Measurements from ENCODE around the gene PHF21B.

DNA sequence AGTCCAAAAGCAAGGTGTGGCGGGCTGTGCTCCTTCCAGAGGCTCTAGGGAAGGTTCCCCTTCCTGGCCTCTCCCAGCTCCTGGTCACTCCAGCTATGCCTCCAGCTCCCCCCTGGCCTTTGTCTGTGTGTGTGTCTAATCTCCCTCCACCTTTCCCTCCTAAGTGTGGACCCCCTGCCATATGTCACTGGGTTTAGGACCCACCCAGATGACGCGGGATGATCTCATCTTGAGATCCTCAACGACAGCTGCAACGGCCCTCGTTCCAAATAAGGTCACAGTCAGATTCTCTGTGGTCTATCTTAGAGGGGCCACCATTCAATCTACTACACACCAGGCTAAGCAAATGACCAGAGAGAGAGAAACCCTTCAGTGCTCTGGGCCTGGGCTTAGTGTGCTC is 149.5 kb downstream of the PHF21B start:
- TF ChIP-seq, protein P1, sequence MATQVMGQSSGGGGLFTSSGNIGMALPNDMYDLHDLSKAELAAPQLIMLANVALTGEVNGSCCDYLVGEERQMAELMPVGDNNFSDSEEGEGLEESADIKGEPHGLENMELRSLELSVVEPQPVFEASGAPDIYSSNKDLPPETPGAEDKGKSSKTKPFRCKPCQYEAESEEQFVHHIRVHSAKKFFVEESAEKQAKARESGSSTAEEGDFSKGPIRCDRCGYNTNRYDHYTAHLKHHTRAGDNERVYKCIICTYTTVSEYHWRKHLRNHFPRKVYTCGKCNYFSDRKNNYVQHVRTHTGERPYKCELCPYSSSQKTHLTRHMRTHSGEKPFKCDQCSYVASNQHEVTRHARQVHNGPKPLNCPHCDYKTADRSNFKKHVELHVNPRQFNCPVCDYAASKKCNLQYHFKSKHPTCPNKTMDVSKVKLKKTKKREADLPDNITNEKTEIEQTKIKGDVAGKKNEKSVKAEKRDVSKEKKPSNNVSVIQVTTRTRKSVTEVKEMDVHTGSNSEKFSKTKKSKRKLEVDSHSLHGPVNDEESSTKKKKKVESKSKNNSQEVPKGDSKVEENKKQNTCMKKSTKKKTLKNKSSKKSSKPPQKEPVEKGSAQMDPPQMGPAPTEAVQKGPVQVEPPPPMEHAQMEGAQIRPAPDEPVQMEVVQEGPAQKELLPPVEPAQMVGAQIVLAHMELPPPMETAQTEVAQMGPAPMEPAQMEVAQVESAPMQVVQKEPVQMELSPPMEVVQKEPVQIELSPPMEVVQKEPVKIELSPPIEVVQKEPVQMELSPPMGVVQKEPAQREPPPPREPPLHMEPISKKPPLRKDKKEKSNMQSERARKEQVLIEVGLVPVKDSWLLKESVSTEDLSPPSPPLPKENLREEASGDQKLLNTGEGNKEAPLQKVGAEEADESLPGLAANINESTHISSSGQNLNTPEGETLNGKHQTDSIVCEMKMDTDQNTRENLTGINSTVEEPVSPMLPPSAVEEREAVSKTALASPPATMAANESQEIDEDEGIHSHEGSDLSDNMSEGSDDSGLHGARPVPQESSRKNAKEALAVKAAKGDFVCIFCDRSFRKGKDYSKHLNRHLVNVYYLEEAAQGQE (IDR thresholded peaks at IDR 0.05; ENCODE audit: insufficient read depth in 1 of 2, low read depth in 2 of 2, low read length in 1 of 2) = no peak
- TF ChIP-seq, protein P2, sequence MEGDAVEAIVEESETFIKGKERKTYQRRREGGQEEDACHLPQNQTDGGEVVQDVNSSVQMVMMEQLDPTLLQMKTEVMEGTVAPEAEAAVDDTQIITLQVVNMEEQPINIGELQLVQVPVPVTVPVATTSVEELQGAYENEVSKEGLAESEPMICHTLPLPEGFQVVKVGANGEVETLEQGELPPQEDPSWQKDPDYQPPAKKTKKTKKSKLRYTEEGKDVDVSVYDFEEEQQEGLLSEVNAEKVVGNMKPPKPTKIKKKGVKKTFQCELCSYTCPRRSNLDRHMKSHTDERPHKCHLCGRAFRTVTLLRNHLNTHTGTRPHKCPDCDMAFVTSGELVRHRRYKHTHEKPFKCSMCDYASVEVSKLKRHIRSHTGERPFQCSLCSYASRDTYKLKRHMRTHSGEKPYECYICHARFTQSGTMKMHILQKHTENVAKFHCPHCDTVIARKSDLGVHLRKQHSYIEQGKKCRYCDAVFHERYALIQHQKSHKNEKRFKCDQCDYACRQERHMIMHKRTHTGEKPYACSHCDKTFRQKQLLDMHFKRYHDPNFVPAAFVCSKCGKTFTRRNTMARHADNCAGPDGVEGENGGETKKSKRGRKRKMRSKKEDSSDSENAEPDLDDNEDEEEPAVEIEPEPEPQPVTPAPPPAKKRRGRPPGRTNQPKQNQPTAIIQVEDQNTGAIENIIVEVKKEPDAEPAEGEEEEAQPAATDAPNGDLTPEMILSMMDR (IDR thresholded peaks at IDR 0.05) = no peak
- no peak for TF ChIP-seq POLR2AphosphoS5 (IDR thresholded peaks at IDR 0.05; ENCODE audit: low read depth, low read length)
- no peak for TF ChIP-seq TCF7L2 (IDR thresholded peaks at IDR 0.05; ENCODE audit: low read depth, low read length)
